Activated CD4-positive, alpha-beta T cell treated with anti-CD3 and anti-CD28 coated beads, Interleukin-2, amount 50 U/mL, for 48 hours (primary cell): Measurements from ENCODE around the gene PTGIR.

Experiments used
- DNase-seq, 2 experiments: peaks; one replicate each; pipeline ENCODE4 v3.0.0-alpha.2; 2020

Gene PTGIR

GRCh38 chr19:46600384-46601317 is 24.2 kb downstream of the PTGIR start:
- DNase-seq: peak; percentile 99

DNA sequence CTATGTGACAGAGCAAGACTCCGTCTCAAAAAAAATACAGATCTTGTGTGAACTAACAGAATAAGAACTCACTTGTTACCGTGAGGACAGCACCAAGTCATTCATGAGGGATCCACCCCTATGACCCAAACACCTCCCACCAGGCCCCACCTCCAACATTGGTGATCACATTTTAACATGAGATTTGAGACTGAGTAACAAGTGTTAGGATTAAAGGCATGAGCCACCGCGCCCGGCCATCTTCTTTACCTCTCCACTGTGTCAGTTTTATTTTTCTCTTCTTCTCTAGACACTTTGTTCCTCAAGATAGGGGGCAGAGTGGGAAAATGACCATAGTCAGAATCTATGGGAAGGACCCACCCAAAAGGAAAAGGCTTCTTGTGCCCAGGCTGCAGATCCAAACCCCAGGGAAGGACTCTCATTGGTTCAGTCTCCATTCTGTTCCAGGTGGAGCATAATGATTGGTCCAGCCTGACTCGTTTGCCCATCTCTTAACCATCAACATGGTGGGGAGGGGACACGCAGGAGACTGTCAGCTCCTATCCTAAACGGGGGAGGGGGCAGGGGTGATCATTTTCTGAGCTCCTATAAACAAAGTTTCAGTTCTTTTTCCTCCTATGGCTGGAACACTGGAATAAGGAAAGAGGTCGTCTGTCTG is 25.0 kb downstream of the PTGIR start:
- no peak for DNase-seq

GRCh38 chr19:46598372-46598917 is 26.4 kb downstream of the PTGIR start:
- no peak for DNase-seq

DNA sequence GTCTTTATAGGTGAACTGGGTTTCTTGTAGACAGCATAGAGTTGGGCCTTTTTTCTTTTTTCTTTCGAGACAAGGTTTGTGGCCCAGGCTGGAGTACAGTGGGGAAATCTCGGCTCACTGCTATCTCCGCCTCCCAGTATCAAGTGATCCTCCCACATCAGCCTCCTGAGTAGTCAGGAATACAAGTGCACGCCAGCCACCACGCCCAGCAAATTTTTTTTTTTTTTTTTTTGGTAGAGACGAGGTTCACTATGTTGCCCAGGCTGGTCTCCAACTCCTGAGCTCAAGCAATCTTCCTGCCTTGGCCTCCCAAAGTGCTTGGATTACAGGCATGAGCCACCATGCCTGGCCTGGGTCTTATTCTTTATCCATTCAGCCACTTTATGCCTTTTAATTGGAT is 28.9 kb downstream of the PTGIR start:
- no peak for DNase-seq

DNA sequence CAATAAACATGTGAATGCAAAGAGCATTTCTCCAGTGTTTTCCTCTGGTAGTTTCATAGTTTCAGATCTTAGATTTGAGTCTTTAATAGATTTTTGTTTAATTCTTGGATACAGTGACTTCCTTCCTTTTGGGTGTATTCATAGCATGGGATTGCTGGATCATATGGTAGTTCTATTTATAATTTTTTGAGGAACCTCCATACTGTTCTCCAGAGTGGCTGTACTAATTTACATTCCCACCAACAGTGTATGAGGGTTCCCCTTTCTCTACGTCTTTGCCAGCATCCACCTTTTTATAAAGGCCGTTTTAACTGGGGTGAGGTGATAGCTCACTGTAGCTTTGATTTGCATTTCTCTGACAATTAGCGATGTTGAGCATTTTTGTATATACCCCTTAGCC is 33.0 kb downstream of the PTGIR start:
- DNase-seq: no peak

GRCh38 chr19:46591254-46591653 is 33.6 kb downstream of the PTGIR start:
- no peak for DNase-seq

GRCh38 chr19:46587861-46588260 is 37.0 kb downstream of the PTGIR start:
- DNase-seq: no peak

DNA sequence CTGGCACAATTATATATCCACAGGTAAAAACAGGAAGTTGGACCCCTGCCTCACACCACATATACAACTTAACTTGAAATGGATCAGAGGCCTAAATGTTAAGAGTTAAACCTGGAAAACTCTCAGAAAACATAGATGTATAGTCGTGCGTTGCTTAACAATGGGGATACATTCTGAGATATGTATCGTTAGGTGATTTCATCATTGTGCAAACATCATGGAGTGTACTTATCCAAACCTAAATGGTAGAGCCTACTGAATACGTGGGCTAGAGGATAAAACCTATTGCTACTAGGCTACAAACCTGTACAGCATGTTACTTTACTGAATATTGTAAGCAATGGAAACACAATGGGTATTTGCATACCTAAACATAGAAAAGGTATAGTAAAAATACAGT is 38.6 kb downstream of the PTGIR start:
- no peak for DNase-seq

- no peak for DNase-seq
These were observed 39.4 kb downstream of the PTGIR start for GRCh38 chr19:46585539-46585938.

- DNase-seq: no peak
These were observed 44.6 kb downstream of the PTGIR start for GRCh38 chr19:46580247-46580646.

DNA sequence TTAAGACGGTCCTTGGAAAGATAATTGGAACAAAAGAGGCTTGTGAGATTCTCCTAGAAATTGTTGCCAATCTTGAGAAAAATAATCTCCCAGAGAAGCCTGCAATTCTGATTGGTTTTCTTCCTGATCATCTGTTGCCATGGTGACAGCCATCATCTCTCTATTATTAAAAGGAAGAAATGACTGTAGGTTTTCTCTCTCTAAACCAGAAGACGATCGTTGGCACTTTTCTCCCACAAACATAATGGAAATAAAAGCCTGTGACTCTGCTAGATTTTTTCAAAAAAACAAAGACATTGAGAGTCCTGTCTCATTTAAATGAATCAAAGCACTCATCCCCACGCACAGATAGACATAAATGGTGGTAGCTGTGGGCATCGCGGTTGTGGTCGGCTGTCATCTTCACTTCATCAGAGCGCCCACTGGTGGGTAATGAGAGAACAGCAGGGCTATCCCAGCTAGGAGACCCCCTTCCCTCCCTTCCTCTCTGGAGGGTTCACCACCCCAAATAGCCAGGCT is 45.5 kb downstream of the PTGIR start:
- peak; percentile 71 to 76 for DNase-seq

- DNase-seq: no peak
These were observed 46.4 kb downstream of the PTGIR start for GRCh38 chr19:46578450-46578849.

- DNase-seq: peak; percentile 45 to 57
These were observed 50.4 kb downstream of the PTGIR start for GRCh38 chr19:46574533-46574932.

GRCh38 chr19:46573679-46574498 is 51.0 kb downstream of the PTGIR start:
- no peak for DNase-seq

DNA sequence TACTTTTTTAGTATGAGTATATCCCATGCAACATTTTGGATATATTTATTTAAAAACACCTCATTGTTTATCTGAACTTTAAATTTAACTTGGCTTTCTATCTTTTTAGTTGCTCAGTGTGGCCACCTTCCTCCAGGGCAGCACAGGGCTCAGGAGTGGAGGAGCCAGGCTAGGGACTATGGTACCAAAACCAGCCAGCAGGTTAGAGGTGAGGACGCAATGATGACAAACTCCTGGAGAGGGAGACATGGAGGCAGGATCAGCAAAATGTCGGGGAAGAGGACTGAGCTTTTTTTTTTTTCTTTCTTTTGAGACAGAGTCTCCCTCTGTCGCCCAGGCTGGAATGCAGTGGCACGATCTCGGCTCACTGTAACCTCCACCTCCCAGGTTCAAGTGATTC is 53.4 kb downstream of the PTGIR start:
- DNase-seq: peak in 1 of 2 experiments; percentile 16
